OCI-LY1 (cell line): Measurements from ENCODE around the gene NAV2.
"Not testable (repeated sequence)": the region's sequence is repeated elsewhere in the genome, so short reads cannot be mapped to it uniquely, and the experiment has no call there.

Experiments used
- H2AFZ ChIP-seq: fragments of 200-600 bp; sonication (generic), shearing (Covaris generic); 2 replicates; pipeline ENCODE4 v1.6.0; 2014; ENCODE audit warnings: antibody characterized with exemption, mild to moderate bottlenecking, low read length
- H3F3A ChIP-seq: fragments of 200-600 bp; sonication (generic), shearing (Covaris generic); 2 replicates; pipeline ENCODE4 v1.6.0; 2014; ENCODE audit warnings: mild to moderate bottlenecking, antibody characterized with exemption, low read length, moderate library complexity; ENCODE audit not compliant: insufficient read depth
- H3K27ac ChIP-seq: fragments of 200-600 bp; sonication (generic); 2 replicates; pipeline ENCODE4 v1.5.1; 2014; ENCODE audit warnings: low read length, mixed run types, mild to moderate bottlenecking, low read depth; ENCODE audit not compliant: poor library complexity, severe bottlenecking
- H3K27me3 ChIP-seq: fragments of 200-600 bp; sonication (generic); 2 replicates; pipeline ENCODE4 v1.6.0; 2014; ENCODE audit warnings: antibody characterized with exemption, mild to moderate bottlenecking, low read length, moderate library complexity; ENCODE audit not compliant: insufficient read depth
- H3K36me3 ChIP-seq: fragments of 200-600 bp; sonication (generic); 2 replicates; pipeline ENCODE4 v1.6.1; 2014; ENCODE audit warnings: mild to moderate bottlenecking, antibody characterized with exemption, low read length, moderate library complexity, mixed read lengths; ENCODE audit not compliant: insufficient read depth
- H3K4me1 ChIP-seq: fragments of 200-600 bp; sonication (generic); 2 replicates; pipeline ENCODE4 v1.5.1; 2014; ENCODE audit warnings: mild to moderate bottlenecking, low read length, moderate library complexity; ENCODE audit not compliant: insufficient read depth, severe bottlenecking
- H3K4me2 ChIP-seq: fragments of 200-600 bp; sonication (generic), shearing (Covaris generic); 2 replicates; pipeline ENCODE4 v1.6.1; 2014; ENCODE audit warnings: low read length
- H3K4me3 ChIP-seq: fragments of 200-600 bp; sonication (generic); 2 replicates; pipeline ENCODE4 v1.5.1; 2014; ENCODE audit warnings: low read length, low read depth, mild to moderate bottlenecking, mixed read lengths; ENCODE audit not compliant: poor library complexity, severe bottlenecking
- H3K79me2 ChIP-seq: fragments of 200-600 bp; shearing (Covaris generic); 2 replicates; pipeline ENCODE4 v1.6.1; 2016; ENCODE audit warnings: mixed run types, low read length, mixed read lengths; ENCODE audit not compliant: insufficient read depth
- H3K9ac ChIP-seq: fragments of 200-600 bp; sonication (generic), shearing (Covaris generic); 2 replicates; pipeline ENCODE4 v1.6.1; 2014; ENCODE audit warnings: mild to moderate bottlenecking, low read length, mixed read lengths
- H3K9me2 ChIP-seq: fragments of 200-600 bp; sonication (generic), shearing (Covaris generic); 2 replicates; pipeline ENCODE4 v1.6.1; 2014; ENCODE audit warnings: low read depth, mild to moderate bottlenecking, low read length, mixed read lengths
- H3K9me3 ChIP-seq: fragments of 200-600 bp; shearing (Covaris generic); 2 replicates; pipeline ENCODE4 v1.6.1; 2014; ENCODE audit warnings: low read length, mixed read lengths
- H4K20me1 ChIP-seq: fragments of 200-600 bp; sonication (generic), shearing (Covaris generic); 2 replicates; pipeline ENCODE4 v1.6.0; 2016; ENCODE audit warnings: mild to moderate bottlenecking, low read length; ENCODE audit not compliant: insufficient read depth
- EZH2 ChIP-seq: fragments of 200-600 bp; sonication (generic), shearing (Covaris generic); IDR thresholded peaks from 2 replicates; pipeline ENCODE4 v1.8.0; 2017; ENCODE audit warnings: borderline replicate concordance, mixed run types, mild to moderate bottlenecking, antibody characterized with exemption, low read length, moderate library complexity, mixed read lengths
- TF ChIP-seq, protein P1 (sequence below): fragments of 200-600 bp; sonication (generic), shearing (Covaris generic); IDR thresholded peaks from 2 replicates; pipeline ENCODE4 v1.5.1; 2017; ENCODE audit warnings: mild to moderate bottlenecking, antibody characterized with exemption, low read length, moderate library complexity, mixed read lengths

The NAV2 gene

DNA sequence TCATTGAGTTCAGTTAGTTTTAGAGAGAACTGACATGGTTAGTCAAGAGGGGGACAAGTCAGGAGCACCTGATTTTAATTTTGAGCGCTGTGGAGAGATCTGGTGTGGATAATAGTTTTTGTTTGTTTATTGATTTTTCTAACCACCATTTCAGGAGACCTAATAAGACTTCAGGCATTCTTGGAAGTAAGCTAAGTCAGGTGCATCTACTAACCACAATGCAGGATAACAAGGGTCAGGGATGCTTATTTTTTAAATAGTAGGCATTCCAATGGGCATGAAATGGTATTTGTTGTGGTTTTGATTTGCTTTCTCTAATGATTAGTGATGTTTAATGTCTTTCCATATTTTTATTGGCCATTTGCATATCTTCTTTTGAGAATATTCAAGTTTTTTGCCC is 212.1 kb downstream of the NAV2 start:
- H3K4me3 ChIP-seq = no peak overlapping the region
- H3K36me3 ChIP-seq = no peaks in the 10 kb centered on the region
- no peak overlapping the region for H2AFZ ChIP-seq
- no peak overlapping the region for H3K27ac ChIP-seq
- no peak for TF ChIP-seq EZH2
- TF ChIP-seq, protein P1, sequence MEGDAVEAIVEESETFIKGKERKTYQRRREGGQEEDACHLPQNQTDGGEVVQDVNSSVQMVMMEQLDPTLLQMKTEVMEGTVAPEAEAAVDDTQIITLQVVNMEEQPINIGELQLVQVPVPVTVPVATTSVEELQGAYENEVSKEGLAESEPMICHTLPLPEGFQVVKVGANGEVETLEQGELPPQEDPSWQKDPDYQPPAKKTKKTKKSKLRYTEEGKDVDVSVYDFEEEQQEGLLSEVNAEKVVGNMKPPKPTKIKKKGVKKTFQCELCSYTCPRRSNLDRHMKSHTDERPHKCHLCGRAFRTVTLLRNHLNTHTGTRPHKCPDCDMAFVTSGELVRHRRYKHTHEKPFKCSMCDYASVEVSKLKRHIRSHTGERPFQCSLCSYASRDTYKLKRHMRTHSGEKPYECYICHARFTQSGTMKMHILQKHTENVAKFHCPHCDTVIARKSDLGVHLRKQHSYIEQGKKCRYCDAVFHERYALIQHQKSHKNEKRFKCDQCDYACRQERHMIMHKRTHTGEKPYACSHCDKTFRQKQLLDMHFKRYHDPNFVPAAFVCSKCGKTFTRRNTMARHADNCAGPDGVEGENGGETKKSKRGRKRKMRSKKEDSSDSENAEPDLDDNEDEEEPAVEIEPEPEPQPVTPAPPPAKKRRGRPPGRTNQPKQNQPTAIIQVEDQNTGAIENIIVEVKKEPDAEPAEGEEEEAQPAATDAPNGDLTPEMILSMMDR = no peak
- H3K9ac ChIP-seq = no peak overlapping the region
- H3K9me3 ChIP-seq = no peaks in the 10 kb centered on the region
- H4K20me1 ChIP-seq = no peaks in the 10 kb centered on the region
- H3K9me2 ChIP-seq = no peaks in the 10 kb centered on the region
- H3K4me1 ChIP-seq = no peaks in the 10 kb centered on the region
- H3F3A ChIP-seq = no peaks in the 10 kb centered on the region
- H3K27me3 ChIP-seq = 0 out of 2 replicates have a peak, but pooled peaks cover 2% of the 10 kb centered on the region
- H3K4me2 ChIP-seq = no peak overlapping the region
- no peaks in the 10 kb centered on the region for H3K79me2 ChIP-seq

DNA sequence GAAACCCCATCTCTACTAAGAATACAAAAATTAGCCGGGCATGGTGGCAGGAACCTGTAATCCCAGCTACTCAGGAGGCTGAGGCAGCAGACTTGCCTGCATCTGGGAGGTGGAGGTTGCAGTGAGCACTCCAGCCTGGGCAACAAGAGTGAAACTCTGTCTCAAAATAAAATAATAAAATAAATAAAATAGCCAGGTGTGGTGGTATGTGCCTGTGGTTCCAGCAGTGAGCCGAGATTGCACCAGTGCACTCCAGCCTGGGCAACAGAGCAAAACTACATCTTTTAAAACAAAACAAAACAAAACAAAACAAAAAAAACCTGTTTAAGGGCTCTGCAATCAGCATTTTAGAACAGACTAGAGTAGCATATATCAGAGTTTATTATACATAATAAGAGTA is 214.8 kb downstream of the NAV2 start:
- H3F3A ChIP-seq, H3K9ac ChIP-seq, H3K27me3 ChIP-seq, H2AFZ ChIP-seq, H3K27ac ChIP-seq, H3K36me3 ChIP-seq, H3K9me2 ChIP-seq, H3K79me2 ChIP-seq, H3K4me3 ChIP-seq, H3K4me2 ChIP-seq, H4K20me1 ChIP-seq, H3K4me1 ChIP-seq, H3K9me3 ChIP-seq: not testable (repeated sequence)

DNA sequence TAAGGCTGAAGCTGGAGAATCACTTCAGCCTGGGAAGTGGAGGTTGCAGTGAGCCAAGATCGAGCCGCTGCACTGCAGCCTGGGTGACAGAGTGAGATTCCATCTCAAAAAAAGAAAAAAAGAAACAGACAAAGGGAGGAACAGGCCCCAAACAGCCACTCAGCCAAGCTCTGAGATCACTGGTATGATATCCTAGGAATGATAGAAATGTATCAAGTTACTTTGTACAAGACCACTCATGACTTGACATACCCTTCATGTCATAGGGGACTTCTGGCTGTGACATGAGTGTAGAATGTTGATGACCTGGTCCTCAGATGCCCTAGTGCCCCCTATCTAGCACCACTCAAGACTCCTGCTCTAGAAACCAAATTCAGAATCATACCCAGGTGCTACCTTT is 216.5 kb downstream of the NAV2 start:
- Histone ChIP-seq H3K4me3 (no peak overlapping the region), H2AFZ (no peak overlapping the region), H3K4me2 (no peak overlapping the region), H3F3A (no peaks in the 10 kb centered on the region), H3K9ac (no peak overlapping the region), H3K4me1 (no peaks in the 10 kb centered on the region), H3K36me3 (no peaks in the 10 kb centered on the region), H3K79me2 (no peaks in the 10 kb centered on the region), H3K9me3 (no peaks in the 10 kb centered on the region), H4K20me1 (no peaks in the 10 kb centered on the region), H3K9me2 (no peaks in the 10 kb centered on the region), H3K27me3 (0 out of 2 replicates have a peak, but pooled peaks cover 5% of the 10 kb centered on the region), H3K27ac (no peak overlapping the region)
- TF ChIP-seq, protein P1 = no peak
- TF ChIP-seq EZH2 = no peak

DNA sequence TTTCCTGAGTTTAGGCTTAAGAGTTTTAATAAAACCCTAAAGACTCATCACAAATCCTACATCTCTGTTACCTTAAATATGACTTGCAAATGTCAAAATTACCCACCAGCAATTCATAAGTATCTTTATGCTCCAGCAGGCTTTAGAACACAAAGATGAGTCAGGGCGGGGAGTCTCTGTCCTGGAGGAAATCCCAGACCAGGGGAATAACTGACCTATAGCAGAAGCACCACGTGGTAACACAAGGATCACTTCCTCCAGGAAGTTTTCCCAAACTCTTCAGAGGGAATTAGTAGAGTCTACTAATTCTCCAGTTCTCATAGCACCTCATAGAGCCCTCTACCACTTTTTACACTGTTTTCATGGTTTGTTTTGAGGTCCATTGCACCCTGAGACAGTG is 217.0 kb downstream of the NAV2 start:
- no peaks in the 10 kb centered on the region for H3K9me3 ChIP-seq
- no peaks in the 10 kb centered on the region for H3K4me1 ChIP-seq
- H4K20me1 ChIP-seq = no peaks in the 10 kb centered on the region
- H3K9ac ChIP-seq = no peak overlapping the region
- H3K27me3 ChIP-seq = 0 out of 2 replicates have a peak, but pooled peaks cover 8% of the 10 kb centered on the region
- H3K9me2 ChIP-seq = no peaks in the 10 kb centered on the region
- TF ChIP-seq, protein P1 = no peak
- TF ChIP-seq EZH2 = no peak
- no peaks in the 10 kb centered on the region for H3F3A ChIP-seq
- no peak overlapping the region for H3K4me3 ChIP-seq
- H2AFZ ChIP-seq = no peak overlapping the region
- H3K36me3 ChIP-seq = no peaks in the 10 kb centered on the region
- no peak overlapping the region for H3K4me2 ChIP-seq
- no peak overlapping the region for H3K27ac ChIP-seq
- no peaks in the 10 kb centered on the region for H3K79me2 ChIP-seq
